ENCODE results near the gene XIRP1. TPM values are rescaled to one million over a fixed set of nuclear protein-coding genes. Genes with fewer than 3 reads are reported as not detected.

Gene XIRP1
- polyA plus RNA-seq, 1 experiment = 0.04 TPM

DNA sequence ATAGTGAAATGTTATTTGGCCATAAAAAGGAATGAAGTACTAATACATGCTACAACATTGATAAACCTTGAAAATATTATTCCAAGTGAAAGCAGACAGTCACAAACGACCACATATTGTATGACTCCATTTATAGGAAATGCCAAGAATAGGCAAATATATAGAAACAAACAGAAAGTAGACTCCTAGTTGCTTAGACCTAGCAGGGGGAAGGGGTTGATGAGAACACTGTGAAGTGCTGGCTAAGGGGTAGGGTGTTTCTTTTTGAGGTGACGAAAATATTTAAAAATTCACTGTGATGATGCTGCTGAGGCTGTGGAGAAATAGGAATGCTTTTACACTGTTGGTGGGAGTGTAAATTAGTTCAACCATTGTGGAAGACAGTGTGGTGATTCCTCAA lies 30.5 kb upstream of the XIRP1 start:
- DNase-seq (ENCODE audit: low read depth) = no peak
- peaks cover 6% of the 10 kb centered on the region for H3K27me3 ChIP-seq (ENCODE audit: control insufficient read depth, insufficient read depth, low read length)
- no peak overlapping the region for H3K4me3 ChIP-seq (ENCODE audit: low read depth, low read length)
- H3K36me3 ChIP-seq (ENCODE audit: control insufficient read depth, insufficient read depth, low read length) = no peaks in the 10 kb centered on the region
- TF ChIP-seq, protein P1, sequence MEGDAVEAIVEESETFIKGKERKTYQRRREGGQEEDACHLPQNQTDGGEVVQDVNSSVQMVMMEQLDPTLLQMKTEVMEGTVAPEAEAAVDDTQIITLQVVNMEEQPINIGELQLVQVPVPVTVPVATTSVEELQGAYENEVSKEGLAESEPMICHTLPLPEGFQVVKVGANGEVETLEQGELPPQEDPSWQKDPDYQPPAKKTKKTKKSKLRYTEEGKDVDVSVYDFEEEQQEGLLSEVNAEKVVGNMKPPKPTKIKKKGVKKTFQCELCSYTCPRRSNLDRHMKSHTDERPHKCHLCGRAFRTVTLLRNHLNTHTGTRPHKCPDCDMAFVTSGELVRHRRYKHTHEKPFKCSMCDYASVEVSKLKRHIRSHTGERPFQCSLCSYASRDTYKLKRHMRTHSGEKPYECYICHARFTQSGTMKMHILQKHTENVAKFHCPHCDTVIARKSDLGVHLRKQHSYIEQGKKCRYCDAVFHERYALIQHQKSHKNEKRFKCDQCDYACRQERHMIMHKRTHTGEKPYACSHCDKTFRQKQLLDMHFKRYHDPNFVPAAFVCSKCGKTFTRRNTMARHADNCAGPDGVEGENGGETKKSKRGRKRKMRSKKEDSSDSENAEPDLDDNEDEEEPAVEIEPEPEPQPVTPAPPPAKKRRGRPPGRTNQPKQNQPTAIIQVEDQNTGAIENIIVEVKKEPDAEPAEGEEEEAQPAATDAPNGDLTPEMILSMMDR (IDR thresholded peaks at IDR 0.05; ENCODE audit: insufficient read depth, low read depth, low read length) = no peak
- CTCF ChIA-PET = no interaction called here
- POLR2A ChIA-PET = no interaction called here

DNA sequence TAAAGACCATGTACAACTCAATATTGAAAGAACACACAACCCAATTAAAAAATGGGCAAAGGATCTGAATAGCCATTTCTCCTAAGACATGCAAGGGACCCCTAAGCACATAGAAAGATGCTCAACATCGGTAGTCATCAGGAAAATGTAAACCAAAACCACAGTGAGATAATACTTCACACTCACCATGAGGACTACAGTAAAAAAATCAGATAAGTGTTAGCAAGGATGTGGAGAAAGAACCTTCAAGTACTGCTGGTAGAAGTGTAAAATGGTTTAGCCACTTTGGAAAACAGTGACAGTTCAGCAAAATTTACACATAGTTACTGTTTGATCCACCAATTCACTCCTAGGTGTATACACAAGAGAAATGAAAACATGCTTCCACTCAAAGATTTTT lies 30.1 kb upstream of the XIRP1 start:
- DNase-seq (ENCODE audit: low read depth) = no peak
- POLR2A ChIA-PET = no interaction called here
- Histone ChIP-seq H3K4me3 (ENCODE audit: low read depth, low read length) (no peak overlapping the region), H3K36me3 (ENCODE audit: control insufficient read depth, insufficient read depth, low read length) (no peaks in the 10 kb centered on the region), H3K27me3 (ENCODE audit: control insufficient read depth, insufficient read depth, low read length) (peaks cover 6% of the 10 kb centered on the region)
- TF ChIP-seq, protein P1 (IDR thresholded peaks at IDR 0.05; ENCODE audit: insufficient read depth, low read depth, low read length) = no peak
- CTCF ChIA-PET = no interaction called here

DNA sequence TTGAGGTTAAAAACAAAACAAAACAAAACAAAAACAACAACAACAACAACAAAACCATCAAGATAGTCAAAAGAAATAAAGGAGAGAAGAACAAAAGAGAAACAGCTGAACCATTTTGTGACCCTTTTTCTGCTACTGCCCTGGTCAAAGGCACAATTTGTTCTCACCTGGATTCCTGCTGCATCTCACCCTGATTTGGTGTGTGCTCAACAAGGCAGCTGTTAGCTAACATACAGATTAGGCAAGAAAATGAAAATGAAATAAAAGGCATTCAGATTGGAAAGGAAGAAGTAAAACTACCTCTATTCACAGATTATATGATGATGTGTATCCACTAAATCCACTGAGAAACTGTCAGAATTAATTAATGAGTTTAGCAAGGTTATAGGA lies 28.7 kb upstream of the XIRP1 start:
- Histone ChIP-seq H3K4me3 (ENCODE audit: low read depth, low read length) (no peak overlapping the region), H3K36me3 (ENCODE audit: control insufficient read depth, insufficient read depth, low read length) (no peaks in the 10 kb centered on the region), H3K27me3 (ENCODE audit: control insufficient read depth, insufficient read depth, low read length) (peaks cover 6% of the 10 kb centered on the region)
- TF ChIP-seq, protein P1 (IDR thresholded peaks at IDR 0.05; ENCODE audit: insufficient read depth, low read depth, low read length) = no peak
- ChIA-PET POLR2A (no interaction called here), CTCF (interaction anchor here (1.4 kb wide), 1 partner anchor 67 kb away, joined by 3 read pairs; no protein-coding TSS in a partner anchor)
- no peak for DNase-seq (ENCODE audit: low read depth)

DNA sequence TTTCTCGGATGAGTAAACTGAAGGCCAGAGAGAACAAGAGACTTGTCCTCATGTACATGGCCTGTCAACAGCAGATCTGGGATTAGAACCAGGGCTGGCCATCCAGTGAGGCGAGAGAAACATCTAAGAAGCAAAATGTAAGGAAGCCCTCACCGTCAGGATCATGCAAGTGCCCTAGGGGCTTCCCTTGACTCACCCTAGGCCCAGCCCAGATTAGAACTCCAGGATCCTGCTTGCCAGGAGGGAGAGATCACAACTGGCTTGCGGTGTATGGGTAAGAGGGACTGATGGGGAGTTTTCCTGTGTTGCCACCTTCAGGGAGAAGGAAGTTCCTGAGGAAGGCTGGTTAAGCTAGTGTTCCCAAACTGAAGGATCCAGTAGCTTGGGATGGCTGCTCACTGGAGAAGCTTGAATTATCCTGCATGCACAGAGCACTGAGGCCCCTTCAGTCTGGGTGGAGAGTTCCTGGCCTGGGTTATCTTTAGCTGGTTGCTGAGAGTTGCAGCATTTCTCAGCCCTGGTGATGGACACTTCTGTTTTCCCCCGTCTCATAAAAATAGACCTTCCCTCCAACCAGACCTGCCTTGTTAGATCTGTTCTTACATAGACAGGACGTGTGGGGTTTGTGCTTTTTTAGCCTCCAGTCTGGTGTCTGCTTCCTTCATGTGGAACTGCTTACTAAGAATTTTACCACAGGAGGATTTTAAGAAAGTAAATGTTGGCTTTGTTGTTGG lies 28.2 kb upstream of the XIRP1 start:
- TF ChIP-seq, protein P1 (IDR thresholded peaks at IDR 0.05; ENCODE audit: insufficient read depth, low read depth, low read length) = no peak
- no peak overlapping the region for H3K4me3 ChIP-seq (ENCODE audit: low read depth, low read length)
- H3K36me3 ChIP-seq (ENCODE audit: control insufficient read depth, insufficient read depth, low read length) = no peaks in the 10 kb centered on the region
- peaks cover 6% of the 10 kb centered on the region for H3K27me3 ChIP-seq (ENCODE audit: control insufficient read depth, insufficient read depth, low read length)
- DNase-seq (ENCODE audit: low read depth) = no peak
- ChIA-PET POLR2A (no interaction called here), CTCF (interaction anchor here (1.0 to 4.4 kb wide), 3 partner anchors 9 to 71 kb away, joined by 3 to 18 read pairs (median 3); no protein-coding TSS in a partner anchor)

DNA sequence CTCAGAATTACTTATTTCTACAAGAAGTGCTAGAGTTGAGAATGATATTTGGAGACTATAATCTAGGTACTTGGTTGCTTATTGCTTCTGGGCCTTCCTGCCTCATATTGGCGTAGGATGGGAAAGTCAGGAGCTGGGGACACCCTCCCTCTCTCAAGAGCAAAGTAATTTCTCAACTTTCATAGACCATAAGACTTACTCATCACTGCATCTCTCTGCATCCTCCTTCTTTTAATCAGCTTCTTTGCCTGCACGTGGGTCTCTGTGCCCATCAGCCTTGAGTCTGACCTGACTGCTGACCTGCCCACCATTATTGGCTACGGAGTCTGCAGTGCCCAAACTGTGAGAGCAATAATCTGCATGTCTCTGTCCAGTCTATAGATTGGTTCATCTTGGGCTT lies 27.3 kb upstream of the XIRP1 start:
- TF ChIP-seq, protein P1 (IDR thresholded peaks at IDR 0.05; ENCODE audit: insufficient read depth, low read depth, low read length) = no peak
- DNase-seq (ENCODE audit: low read depth) = no peak
- POLR2A ChIA-PET = no interaction called here
- CTCF ChIA-PET = interaction anchor here (1.0 to 4.4 kb wide), 3 partner anchors 9 to 72 kb away, joined by 3 to 18 read pairs (median 3); no protein-coding TSS in a partner anchor
- peaks cover 6% of the 10 kb centered on the region for H3K27me3 ChIP-seq (ENCODE audit: control insufficient read depth, insufficient read depth, low read length)
- H3K4me3 ChIP-seq (ENCODE audit: low read depth, low read length) = no peak overlapping the region
- no peaks in the 10 kb centered on the region for H3K36me3 ChIP-seq (ENCODE audit: control insufficient read depth, insufficient read depth, low read length)

Data from BJ (cell line).